HG03045 (cell line): ENCODE results near the gene PSMA7.
"Not testable (repeated sequence)": the region's sequence is repeated elsewhere in the genome, so short reads cannot be mapped to it uniquely, and the experiment has no call there.

ENCODE experiments used
- ATAC-seq: cut with Tn5 transposase; IDR thresholded peaks from one replicate; pipeline ENCODE4 v1.9.1; 2021; ENCODE audit warnings: mild to moderate bottlenecking, moderate library complexity; ENCODE audit not compliant: unreplicated experiment

PSMA7 gene

GRCh38 chr20:62156592-62157386 is 13.6 kb upstream of the PSMA7 start:
- ATAC-seq, result no peak

GRCh38 chr20:62156254-62156556 is 13.0 kb upstream of the PSMA7 start:
- no peak for ATAC-seq

GRCh38 chr20:62155428-62156253 is 12.4 kb upstream of the PSMA7 start:
- no peak for ATAC-seq

- ATAC-seq, result no peak
These were observed 8.7 kb upstream of the PSMA7 start for GRCh38 chr20:62151835-62152364.

GRCh38 chr20:62151225-62151624 is 8.0 kb upstream of the PSMA7 start:
- ATAC-seq, result no peak

GRCh38 chr20:62150310-62150575 is 7.0 kb upstream of the PSMA7 start:
- no peak for ATAC-seq

GRCh38 chr20:62149532-62150309 is 6.5 kb upstream of the PSMA7 start:
- no peak for ATAC-seq

GRCh38 chr20:62148908-62149314 is 5.7 kb upstream of the PSMA7 start:
- no peak for ATAC-seq

- ATAC-seq, result not testable (repeated sequence)
These were observed 5.2 kb upstream of the PSMA7 start for GRCh38 chr20:62148383-62148782.

GRCh38 chr20:62147528-62147927 is 4.3 kb upstream of the PSMA7 start:
- no peak for ATAC-seq

- ATAC-seq, result no peak
These were observed 3.9 kb upstream of the PSMA7 start for GRCh38 chr20:62147125-62147524.

GRCh38 chr20:62146019-62146755 is 3.0 kb upstream of the PSMA7 start:
- no peak for ATAC-seq

GRCh38 chr20:62145688-62146018 is 2.5 kb upstream of the PSMA7 start:
- no peak for ATAC-seq

- peak; percentile 31 for ATAC-seq
These were observed 997 bp upstream of the PSMA7 start for GRCh38 chr20:62143957-62144825.

- ATAC-seq, result peak; percentile 13
These were observed 728 bp downstream of the PSMA7 start for GRCh38 chr20:62142252-62143080.

GRCh38 chr20:62141397-62142251 is 1.6 kb downstream of the PSMA7 start:
- ATAC-seq, result no peak

- no peak for ATAC-seq
These were observed 2.2 kb downstream of the PSMA7 start for GRCh38 chr20:62141043-62141396.

GRCh38 chr20:62139636-62140035 is 3.6 kb downstream of the PSMA7 start:
- no peak for ATAC-seq
